Upper lobe of left lung (tissue), 6 donors: ENCODE results near the gene UTRN. TPM values are rescaled to one million over a fixed set of nuclear protein-coding genes. Genes with fewer than 3 reads are reported as not detected.
A peak's percentile ranks its signal among the peaks of the same experiment; 100 is the strongest.

Experiments used
- ATAC-seq, 2 donors: fragments of 200-7000 bp; cut with Tn5 transposase; one replicate each; pipeline ENCODE4 v1.9.1; 2022; ENCODE audit warnings: mild to moderate bottlenecking in 2 of 2, moderate library complexity in 2 of 2; ENCODE audit not compliant: low FRiP score in 2 of 2
- DNase-seq, 2 donors: peaks; one replicate each; pipeline ENCODE4 v3.0.0-alpha.2; 2019 to 2020
- H3K27ac ChIP-seq, 4 donors: fragments of 200-600 bp; sonication (generic); one replicate each; pipeline ENCODE4 v1.5.1; 2016 to 2019
- H3K27me3 ChIP-seq, 4 donors: fragments of 200-600 bp; sonication (generic); one replicate each; pipeline ENCODE4 v1.5.1; 2017 to 2019
- H3K36me3 ChIP-seq, 4 donors: fragments of 200-600 bp; sonication (generic); one replicate each; pipeline ENCODE4 v1.5.1; 2016 to 2019
- H3K4me1 ChIP-seq, 4 donors: fragments of 200-600 bp; sonication (generic); one replicate each; pipeline ENCODE4 v1.5.1; 2018 to 2019
- H3K4me3 ChIP-seq, 4 donors: fragments of 200-600 bp; sonication (generic); one replicate each; pipeline ENCODE4 v1.5.1; 2017 to 2019; ENCODE audit warnings: mild to moderate bottlenecking in 2 of 4, moderate library complexity in 1 of 4
- H3K9me3 ChIP-seq, 4 donors: fragments of 200-600 bp; sonication (generic); one replicate each; pipeline ENCODE4 v1.5.1; 2018 to 2019
- CTCF ChIP-seq, 6 experiments: fragments of 450-650 bp in 4 of 6; fragments of 200-600 bp in 2 of 6; sonication (generic) in 2 of 6; IDR thresholded peaks; one replicate each; pipeline ENCODE4 v1.5.1; 2016 to 2019; ENCODE audit warnings: antibody characterized with exemption in 6 of 6
- EP300 ChIP-seq, 4 donors: sonication (generic); formaldehyde crosslinking; IDR thresholded peaks; one replicate each; pipeline ENCODE4 v1.5.1; 2017; ENCODE audit warnings: antibody characterized with exemption in 4 of 4, control low read depth in 2 of 4
- POLR2A ChIP-seq, 4 donors: fragments of 450-650 bp; IDR thresholded peaks; one replicate each; pipeline ENCODE4 v1.5.1; 2016 to 2017; ENCODE audit warnings: antibody characterized with exemption in 4 of 4, mild to moderate bottlenecking in 2 of 4
- POLR2AphosphoS5 ChIP-seq, 2 donors: sonication (generic); formaldehyde crosslinking; IDR thresholded peaks; one replicate each; pipeline ENCODE4 v1.5.1; 2017; ENCODE audit warnings: antibody characterized with exemption in 2 of 2
- WGBS, 2 donors: methylation state at CpG; one replicate each; pipeline ENCODE4 v1.1.5; 2017 to 2018; 5-methylcytosine and 5-hydroxymethylcytosine counted together
- total RNA-seq, 6 donors: library from RNA; depleted of rRNA in 4 of 6; stranded (reverse); fragments of >200 nt in 4 of 6; gene quantifications; one replicate each; pipeline versions ENCODE4 v1.1.0 to v1.2.1, GENCODE V29; 2016 to 2021
- donor health status: DM: no; HTN: no; CAD: no; lungs with moderate emphysema.
- donor health status: DM: no; HTN: yes; CAD: no; lungs with severe emphysema.

The UTRN gene
- total RNA-seq, 6 donors from 2014 or later: 209 to 637 (median 340) TPM

GRCh38 chr6:144248476-144249301, 36.4 kb upstream of the UTRN start:
- TF ChIP-seq POLR2AphosphoS5 (IDR thresholded peaks at IDR 0.05): no peak
- no peak for TF ChIP-seq EP300 (IDR thresholded peaks at IDR 0.05)
- no peak for TF ChIP-seq CTCF (IDR thresholded peaks at IDR 0.05)
- no peak for TF ChIP-seq POLR2A (IDR thresholded peaks at IDR 0.05)
- DNase-seq: no peak
- H3K4me3 ChIP-seq: no peak overlapping the region
- H3K27ac ChIP-seq: no peak overlapping the region
- no peaks in the 10 kb centered on the region for H3K4me1 ChIP-seq
- no peaks in the 10 kb centered on the region for H3K36me3 ChIP-seq
- H3K9me3 ChIP-seq: no peaks in the 10 kb centered on the region
- no peaks in the 10 kb centered on the region for H3K27me3 ChIP-seq
- peak in 1 of 2 donors; percentile 78 for ATAC-seq
- WGBS, 2 donors: 69 to 75% methylated on average over 3 of the region's 3 CpGs

GRCh38 chr6:144250276-144250675, 34.9 kb upstream of the UTRN start:
- Histone ChIP-seq H3K27ac (no peak overlapping the region), H3K4me3 (no peak overlapping the region), H3K4me1 (no peaks in the 10 kb centered on the region), H3K36me3 (no peaks in the 10 kb centered on the region), H3K9me3 (no peaks in the 10 kb centered on the region), H3K27me3 (no peaks in the 10 kb centered on the region)
- WGBS, 2 donors: 77 to 84% methylated on average over 3 of the region's 3 CpGs
- TF ChIP-seq CTCF (IDR thresholded peaks at IDR 0.05): no peak
- TF ChIP-seq POLR2A (IDR thresholded peaks at IDR 0.05): no peak
- TF ChIP-seq POLR2AphosphoS5 (IDR thresholded peaks at IDR 0.05): no peak
- no peak for TF ChIP-seq EP300 (IDR thresholded peaks at IDR 0.05)
- ATAC-seq: no peak
- no peak for DNase-seq

- peak in 1 of 2 donors; percentile 56 for ATAC-seq
- TF ChIP-seq POLR2A (IDR thresholded peaks at IDR 0.05): no peak
- TF ChIP-seq POLR2AphosphoS5 (IDR thresholded peaks at IDR 0.05): no peak
- TF ChIP-seq CTCF (IDR thresholded peaks at IDR 0.05): no peak
- no peak for TF ChIP-seq EP300 (IDR thresholded peaks at IDR 0.05)
Measured at GRCh38 chr6:144252259-144252658, 32.9 kb upstream of the UTRN start.

GRCh38 chr6:144259986-144260385, 25.1 kb upstream of the UTRN start:
- peaks cover 3 to 6% (median 4%) of the 10 kb centered on the region in 4 donors for H3K4me1 ChIP-seq
- no peak for DNase-seq
- 61 to 70% methylated on average over 2 of the region's 2 CpGs for WGBS, 2 donors
- no peak overlapping the region for H3K27ac ChIP-seq
- no peaks in the 10 kb centered on the region for H3K27me3 ChIP-seq
- no peak overlapping the region for H3K4me3 ChIP-seq
- H3K9me3 ChIP-seq: no peaks in the 10 kb centered on the region
- TF ChIP-seq EP300 (IDR thresholded peaks at IDR 0.05): no peak
- no peak for TF ChIP-seq POLR2AphosphoS5 (IDR thresholded peaks at IDR 0.05)
- TF ChIP-seq CTCF (IDR thresholded peaks at IDR 0.05): no peak
- no peak for TF ChIP-seq POLR2A (IDR thresholded peaks at IDR 0.05)
- no peak for ATAC-seq
- no peaks in the 10 kb centered on the region for H3K36me3 ChIP-seq

More at GRCh38 chr6:144252259-144252658, 32.9 kb upstream of the UTRN start:
- no peak for DNase-seq
- H3K27me3 ChIP-seq: no peaks in the 10 kb centered on the region
- H3K4me1 ChIP-seq: no peaks in the 10 kb centered on the region
- H3K36me3 ChIP-seq: no peaks in the 10 kb centered on the region
- no peaks in the 10 kb centered on the region for H3K9me3 ChIP-seq
- no peak overlapping the region for H3K4me3 ChIP-seq
- no peak overlapping the region for H3K27ac ChIP-seq
